ENCODE data around the gene SLC9A9. TPM values are rescaled to one million over a fixed set of nuclear protein-coding genes. Genes with fewer than 3 reads are reported as not detected.

The SLC9A9 gene
- total and polyA plus RNA-seq, 2 of the 8 experiments (the other 6 are each of a cell fraction or from before 2014, with no cell fraction given): 0.48 to 1.1 TPM

DNA sequence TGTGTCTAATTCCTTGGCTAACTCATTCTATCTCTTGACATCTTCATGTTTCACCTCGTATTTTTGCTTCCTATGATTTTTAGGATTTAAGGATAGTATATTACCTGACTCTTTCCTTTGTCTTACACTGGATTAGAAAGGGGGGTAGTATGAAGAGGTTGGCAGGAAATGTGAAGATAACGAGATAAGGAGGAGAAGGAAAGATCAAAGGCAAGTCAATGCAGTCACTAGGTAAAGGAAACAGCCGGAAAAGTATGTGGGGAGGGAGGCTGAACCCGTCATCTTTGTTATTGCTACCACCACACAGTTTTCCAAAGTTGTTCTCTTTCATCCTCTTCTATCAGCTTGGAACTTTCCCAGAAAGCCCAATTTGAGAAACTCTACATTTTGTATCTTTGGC, 90.6 kb downstream of the SLC9A9 start (continued):
- TF ChIP-seq, protein P1, sequence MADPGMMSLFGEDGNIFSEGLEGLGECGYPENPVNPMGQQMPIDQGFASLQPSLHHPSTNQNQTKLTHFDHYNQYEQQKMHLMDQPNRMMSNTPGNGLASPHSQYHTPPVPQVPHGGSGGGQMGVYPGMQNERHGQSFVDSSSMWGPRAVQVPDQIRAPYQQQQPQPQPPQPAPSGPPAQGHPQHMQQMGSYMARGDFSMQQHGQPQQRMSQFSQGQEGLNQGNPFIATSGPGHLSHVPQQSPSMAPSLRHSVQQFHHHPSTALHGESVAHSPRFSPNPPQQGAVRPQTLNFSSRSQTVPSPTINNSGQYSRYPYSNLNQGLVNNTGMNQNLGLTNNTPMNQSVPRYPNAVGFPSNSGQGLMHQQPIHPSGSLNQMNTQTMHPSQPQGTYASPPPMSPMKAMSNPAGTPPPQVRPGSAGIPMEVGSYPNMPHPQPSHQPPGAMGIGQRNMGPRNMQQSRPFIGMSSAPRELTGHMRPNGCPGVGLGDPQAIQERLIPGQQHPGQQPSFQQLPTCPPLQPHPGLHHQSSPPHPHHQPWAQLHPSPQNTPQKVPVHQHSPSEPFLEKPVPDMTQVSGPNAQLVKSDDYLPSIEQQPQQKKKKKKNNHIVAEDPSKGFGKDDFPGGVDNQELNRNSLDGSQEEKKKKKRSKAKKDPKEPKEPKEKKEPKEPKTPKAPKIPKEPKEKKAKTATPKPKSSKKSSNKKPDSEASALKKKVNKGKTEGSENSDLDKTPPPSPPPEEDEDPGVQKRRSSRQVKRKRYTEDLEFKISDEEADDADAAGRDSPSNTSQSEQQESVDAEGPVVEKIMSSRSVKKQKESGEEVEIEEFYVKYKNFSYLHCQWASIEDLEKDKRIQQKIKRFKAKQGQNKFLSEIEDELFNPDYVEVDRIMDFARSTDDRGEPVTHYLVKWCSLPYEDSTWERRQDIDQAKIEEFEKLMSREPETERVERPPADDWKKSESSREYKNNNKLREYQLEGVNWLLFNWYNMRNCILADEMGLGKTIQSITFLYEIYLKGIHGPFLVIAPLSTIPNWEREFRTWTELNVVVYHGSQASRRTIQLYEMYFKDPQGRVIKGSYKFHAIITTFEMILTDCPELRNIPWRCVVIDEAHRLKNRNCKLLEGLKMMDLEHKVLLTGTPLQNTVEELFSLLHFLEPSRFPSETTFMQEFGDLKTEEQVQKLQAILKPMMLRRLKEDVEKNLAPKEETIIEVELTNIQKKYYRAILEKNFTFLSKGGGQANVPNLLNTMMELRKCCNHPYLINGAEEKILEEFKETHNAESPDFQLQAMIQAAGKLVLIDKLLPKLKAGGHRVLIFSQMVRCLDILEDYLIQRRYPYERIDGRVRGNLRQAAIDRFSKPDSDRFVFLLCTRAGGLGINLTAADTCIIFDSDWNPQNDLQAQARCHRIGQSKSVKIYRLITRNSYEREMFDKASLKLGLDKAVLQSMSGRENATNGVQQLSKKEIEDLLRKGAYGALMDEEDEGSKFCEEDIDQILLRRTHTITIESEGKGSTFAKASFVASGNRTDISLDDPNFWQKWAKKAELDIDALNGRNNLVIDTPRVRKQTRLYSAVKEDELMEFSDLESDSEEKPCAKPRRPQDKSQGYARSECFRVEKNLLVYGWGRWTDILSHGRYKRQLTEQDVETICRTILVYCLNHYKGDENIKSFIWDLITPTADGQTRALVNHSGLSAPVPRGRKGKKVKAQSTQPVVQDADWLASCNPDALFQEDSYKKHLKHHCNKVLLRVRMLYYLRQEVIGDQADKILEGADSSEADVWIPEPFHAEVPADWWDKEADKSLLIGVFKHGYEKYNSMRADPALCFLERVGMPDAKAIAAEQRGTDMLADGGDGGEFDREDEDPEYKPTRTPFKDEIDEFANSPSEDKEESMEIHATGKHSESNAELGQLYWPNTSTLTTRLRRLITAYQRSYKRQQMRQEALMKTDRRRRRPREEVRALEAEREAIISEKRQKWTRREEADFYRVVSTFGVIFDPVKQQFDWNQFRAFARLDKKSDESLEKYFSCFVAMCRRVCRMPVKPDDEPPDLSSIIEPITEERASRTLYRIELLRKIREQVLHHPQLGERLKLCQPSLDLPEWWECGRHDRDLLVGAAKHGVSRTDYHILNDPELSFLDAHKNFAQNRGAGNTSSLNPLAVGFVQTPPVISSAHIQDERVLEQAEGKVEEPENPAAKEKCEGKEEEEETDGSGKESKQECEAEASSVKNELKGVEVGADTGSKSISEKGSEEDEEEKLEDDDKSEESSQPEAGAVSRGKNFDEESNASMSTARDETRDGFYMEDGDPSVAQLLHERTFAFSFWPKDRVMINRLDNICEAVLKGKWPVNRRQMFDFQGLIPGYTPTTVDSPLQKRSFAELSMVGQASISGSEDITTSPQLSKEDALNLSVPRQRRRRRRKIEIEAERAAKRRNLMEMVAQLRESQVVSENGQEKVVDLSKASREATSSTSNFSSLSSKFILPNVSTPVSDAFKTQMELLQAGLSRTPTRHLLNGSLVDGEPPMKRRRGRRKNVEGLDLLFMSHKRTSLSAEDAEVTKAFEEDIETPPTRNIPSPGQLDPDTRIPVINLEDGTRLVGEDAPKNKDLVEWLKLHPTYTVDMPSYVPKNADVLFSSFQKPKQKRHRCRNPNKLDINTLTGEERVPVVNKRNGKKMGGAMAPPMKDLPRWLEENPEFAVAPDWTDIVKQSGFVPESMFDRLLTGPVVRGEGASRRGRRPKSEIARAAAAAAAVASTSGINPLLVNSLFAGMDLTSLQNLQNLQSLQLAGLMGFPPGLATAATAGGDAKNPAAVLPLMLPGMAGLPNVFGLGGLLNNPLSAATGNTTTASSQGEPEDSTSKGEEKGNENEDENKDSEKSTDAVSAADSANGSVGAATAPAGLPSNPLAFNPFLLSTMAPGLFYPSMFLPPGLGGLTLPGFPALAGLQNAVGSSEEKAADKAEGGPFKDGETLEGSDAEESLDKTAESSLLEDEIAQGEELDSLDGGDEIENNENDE (IDR thresholded peaks at IDR 0.05; ENCODE audit: insufficient replicate concordance, low read length): no peak
- TF ChIP-seq, protein P2, sequence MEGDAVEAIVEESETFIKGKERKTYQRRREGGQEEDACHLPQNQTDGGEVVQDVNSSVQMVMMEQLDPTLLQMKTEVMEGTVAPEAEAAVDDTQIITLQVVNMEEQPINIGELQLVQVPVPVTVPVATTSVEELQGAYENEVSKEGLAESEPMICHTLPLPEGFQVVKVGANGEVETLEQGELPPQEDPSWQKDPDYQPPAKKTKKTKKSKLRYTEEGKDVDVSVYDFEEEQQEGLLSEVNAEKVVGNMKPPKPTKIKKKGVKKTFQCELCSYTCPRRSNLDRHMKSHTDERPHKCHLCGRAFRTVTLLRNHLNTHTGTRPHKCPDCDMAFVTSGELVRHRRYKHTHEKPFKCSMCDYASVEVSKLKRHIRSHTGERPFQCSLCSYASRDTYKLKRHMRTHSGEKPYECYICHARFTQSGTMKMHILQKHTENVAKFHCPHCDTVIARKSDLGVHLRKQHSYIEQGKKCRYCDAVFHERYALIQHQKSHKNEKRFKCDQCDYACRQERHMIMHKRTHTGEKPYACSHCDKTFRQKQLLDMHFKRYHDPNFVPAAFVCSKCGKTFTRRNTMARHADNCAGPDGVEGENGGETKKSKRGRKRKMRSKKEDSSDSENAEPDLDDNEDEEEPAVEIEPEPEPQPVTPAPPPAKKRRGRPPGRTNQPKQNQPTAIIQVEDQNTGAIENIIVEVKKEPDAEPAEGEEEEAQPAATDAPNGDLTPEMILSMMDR (IDR thresholded peaks at IDR 0.05; ENCODE audit: control extremely low read depth in 1 of 3, insufficient read depth in 1 of 3, low read depth in 1 of 3, low read length in 3 of 3): no peak
- no peak for TF ChIP-seq POLR2A (IDR thresholded peaks at IDR 0.05; ENCODE audit: control extremely low read depth in 1 of 2, low read depth in 2 of 2, low read length in 2 of 2)
- TF ChIP-seq CHD1 (IDR thresholded peaks at IDR 0.05; ENCODE audit: low read depth, low read length): no peak
- TF ChIP-seq, protein P3, sequence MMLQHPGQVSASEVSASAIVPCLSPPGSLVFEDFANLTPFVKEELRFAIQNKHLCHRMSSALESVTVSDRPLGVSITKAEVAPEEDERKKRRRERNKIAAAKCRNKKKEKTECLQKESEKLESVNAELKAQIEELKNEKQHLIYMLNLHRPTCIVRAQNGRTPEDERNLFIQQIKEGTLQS (IDR thresholded peaks at IDR 0.05; ENCODE audit: insufficient read depth, low read depth, low read length): no peak
- TF ChIP-seq PHF8 (conservative IDR thresholded peaks at IDR 0.05; ENCODE audit: low read depth, low read length): no peak
- no peak for TF ChIP-seq RBBP5 (IDR thresholded peaks at IDR 0.05; ENCODE audit: borderline replicate concordance, low read depth, low read length)
- no peak for TF ChIP-seq SIN3A (conservative IDR thresholded peaks at IDR 0.05 in 1 of 2, IDR thresholded peaks at IDR 0.05 in 1 of 2; ENCODE audit: low read depth in 1 of 2, low read length in 2 of 2)
